Mesendoderm (in vitro differentiated cells): ENCODE data around the gene ADARB2.
"Not testable (repeated sequence)": the region's sequence is repeated elsewhere in the genome, so short reads cannot be mapped to it uniquely, and the experiment has no call there.

ENCODE experiments used
- DNase-seq: peaks from one replicate; pipeline ENCODE4 v3.0.0; 2013
- H2AK5ac ChIP-seq: 2 replicates; pipeline ENCODE4 v1.6.1; 2013; ENCODE audit warnings: low read length, inconsistent platforms
- H2BK120ac ChIP-seq: 2 replicates; pipeline ENCODE4 v1.6.1; 2013; ENCODE audit warnings: low read depth, mild to moderate bottlenecking, low read length, moderate library complexity, mixed read lengths
- H2BK15ac ChIP-seq: replicated peaks from 2 replicates; pipeline ENCODE4 v1.6.1; 2013; ENCODE audit warnings: low read depth, mild to moderate bottlenecking, moderate library complexity
- H2BK5ac ChIP-seq: 2 replicates; pipeline ENCODE4 v1.6.1; 2013; ENCODE audit warnings: low read length, inconsistent platforms
- H3K18ac ChIP-seq: 2 replicates; pipeline ENCODE4 v1.6.1; 2013; ENCODE audit warnings: mild to moderate bottlenecking, low read length, mixed read lengths
- H3K23ac ChIP-seq: one replicate; pipeline ENCODE4 v1.6.1; 2013; ENCODE audit warnings: low read length
- H3K27ac ChIP-seq: 2 replicates; pipeline ENCODE4 v1.5.1; 2013; ENCODE audit warnings: low read depth, mild to moderate bottlenecking, inconsistent platforms, low read length, moderate library complexity
- H3K27me3 ChIP-seq: 2 replicates; pipeline ENCODE4 v1.6.1; 2013; ENCODE audit warnings: low read length, control low read depth, mild to moderate bottlenecking, inconsistent platforms; ENCODE audit not compliant: insufficient read depth, poor library complexity
- H3K36me3 ChIP-seq: 2 replicates; pipeline ENCODE4 v1.6.1; 2013; ENCODE audit warnings: low read length, inconsistent platforms; ENCODE audit not compliant: control insufficient read depth, insufficient read depth
- H3K4ac ChIP-seq: one replicate; pipeline ENCODE4 v1.6.1; 2013; ENCODE audit warnings: low read depth, mild to moderate bottlenecking, low read length, moderate library complexity
- H3K4me1 ChIP-seq: 2 replicates; pipeline ENCODE4 v1.6.1; 2013; ENCODE audit warnings: low read depth, low read length, inconsistent platforms; ENCODE audit not compliant: control insufficient read depth
- H3K4me2 ChIP-seq: 2 replicates; pipeline ENCODE4 v1.6.1; 2013; ENCODE audit warnings: low read length
- H3K4me3 ChIP-seq: 2 replicates; pipeline ENCODE4 v1.5.1; 2013; ENCODE audit warnings: mild to moderate bottlenecking, low read length
- H3K56ac ChIP-seq: one replicate; pipeline ENCODE4 v1.6.1; 2013; ENCODE audit warnings: low read length
- H3K79me1 ChIP-seq: 2 replicates; pipeline ENCODE4 v1.6.1; 2013; ENCODE audit warnings: low read length, inconsistent platforms
- H3K79me2 ChIP-seq: 2 replicates; pipeline ENCODE4 v1.6.1; 2013; ENCODE audit warnings: mild to moderate bottlenecking, low read length; ENCODE audit not compliant: control insufficient read depth, insufficient read depth
- H3K9ac ChIP-seq: 2 replicates; pipeline ENCODE4 v1.6.1; 2013; ENCODE audit warnings: low read length, inconsistent platforms
- H4K5ac ChIP-seq: one replicate; pipeline ENCODE4 v1.6.1; 2013; ENCODE audit warnings: low read length
- H4K8ac ChIP-seq: one replicate; pipeline ENCODE4 v1.6.1; 2013; ENCODE audit warnings: low read depth, mild to moderate bottlenecking, control low read depth, low read length, moderate library complexity
- WGBS: extraction: QIAGEN DNeasy Blood & Tissue Kit; methylation state at CpG from one replicate; pipeline ENCODE4 v1.1.7; 2013; ENCODE audit warnings: low lambda C conversion rate, missing lambda C conversion rate; ENCODE audit not compliant: insufficient coverage; ENCODE audit errors: extremely low coverage; 5-methylcytosine and 5-hydroxymethylcytosine counted together

Gene ADARB2

GRCh38 chr10:1432161-1432560 lies 305.2 kb downstream of the ADARB2 start:
- Histone ChIP-seq H3K27ac (no peak overlapping the region), H3K23ac (no peak overlapping the region), H3K4ac (no peak overlapping the region), H2BK15ac (no peak overlapping the region), H3K4me2 (no peak overlapping the region), H2AK5ac (no peak overlapping the region), H4K5ac (no peak overlapping the region), H3K79me2 (no peaks in the 10 kb centered on the region), H4K8ac (no peak overlapping the region), H3K27me3 (no peaks in the 10 kb centered on the region), H2BK5ac (no peak overlapping the region), H3K79me1 (no peaks in the 10 kb centered on the region), H3K36me3 (no peaks in the 10 kb centered on the region), H2BK120ac (no peak overlapping the region), H3K56ac (no peak overlapping the region), H3K4me1 (peaks cover 4% of the 10 kb centered on the region), H3K18ac (no peak overlapping the region), H3K9ac (no peak overlapping the region), H3K4me3 (no peak overlapping the region)
- no CpG with 5 or more reads among the region's 3 CpGs for WGBS
- DNase-seq, result no peak

DNA sequence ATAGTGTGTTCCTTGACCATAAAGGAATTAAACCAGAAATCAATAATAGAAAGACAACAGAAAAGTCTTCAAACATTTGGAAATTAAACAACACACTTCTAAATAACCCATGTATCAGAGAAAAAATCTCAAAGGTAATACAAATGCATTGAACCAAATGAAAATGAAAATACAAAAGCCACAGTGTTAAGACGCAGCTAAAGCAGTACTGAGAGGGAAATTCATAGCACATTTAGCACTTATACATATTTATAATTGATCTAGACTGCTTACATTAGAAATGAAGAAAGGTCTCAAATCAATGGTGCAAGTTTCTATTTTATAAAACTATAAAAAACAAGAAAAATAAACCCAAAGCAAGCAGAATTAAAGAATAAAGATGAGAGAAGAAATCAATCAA lies 306.1 kb downstream of the ADARB2 start:
- no peak overlapping the region for H2AK5ac ChIP-seq
- no peak overlapping the region for H2BK15ac ChIP-seq
- DNase-seq, result no peak
- no peak overlapping the region for H2BK120ac ChIP-seq
- H3K79me2 ChIP-seq, result no peaks in the 10 kb centered on the region
- no peaks in the 10 kb centered on the region for H3K79me1 ChIP-seq
- H2BK5ac ChIP-seq, result no peak overlapping the region
- no peak overlapping the region for H4K5ac ChIP-seq
- H3K56ac ChIP-seq, result no peak overlapping the region
- H3K18ac ChIP-seq, result no peak overlapping the region
- no peak overlapping the region for H3K9ac ChIP-seq
- H3K27ac ChIP-seq, result no peak overlapping the region
- WGBS, result no CpG with 5 or more reads among the region's 1 CpG
- H3K4ac ChIP-seq, result no peak overlapping the region
- peaks cover 4% of the 10 kb centered on the region for H3K4me1 ChIP-seq
- H3K23ac ChIP-seq, result no peak overlapping the region
- no peaks in the 10 kb centered on the region for H3K36me3 ChIP-seq
- H3K4me3 ChIP-seq, result no peak overlapping the region
- no peak overlapping the region for H3K4me2 ChIP-seq
- no peaks in the 10 kb centered on the region for H3K27me3 ChIP-seq
- no peak overlapping the region for H4K8ac ChIP-seq

DNA sequence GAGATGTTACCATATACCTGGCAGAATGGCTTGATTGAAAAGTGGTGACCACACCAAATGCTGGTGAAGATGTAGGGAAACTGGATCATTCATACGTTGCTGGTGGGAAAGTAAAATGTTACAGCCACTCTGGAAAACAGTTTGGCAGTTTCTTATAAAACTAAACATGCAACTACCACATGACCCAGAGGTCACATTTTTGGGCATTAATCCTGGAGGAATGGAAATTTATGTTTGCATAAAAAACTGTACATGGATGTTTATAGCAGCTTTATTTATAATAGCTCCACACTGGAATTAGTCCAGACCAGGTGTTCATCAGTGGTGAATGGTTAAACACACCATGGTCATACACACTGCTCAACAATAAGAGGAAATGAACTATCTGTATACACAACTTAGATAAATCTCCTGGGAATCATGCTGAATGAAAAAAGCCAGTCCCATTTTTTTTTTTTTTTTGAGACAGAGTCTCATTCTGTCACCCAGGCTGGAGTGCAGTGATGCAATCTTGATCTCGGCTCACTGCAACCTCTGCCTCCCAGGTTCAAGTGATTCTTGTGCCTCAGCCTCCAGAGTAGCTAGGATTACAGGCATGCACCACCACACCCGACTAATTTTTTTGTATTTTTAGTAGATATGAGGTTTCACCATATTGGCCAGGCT lies 309.7 kb downstream of the ADARB2 start:
- not testable (repeated sequence) for H3K27ac ChIP-seq, H3K79me1 ChIP-seq, H3K4me2 ChIP-seq, H2AK5ac ChIP-seq, H3K4me1 ChIP-seq, H3K4ac ChIP-seq, H3K27me3 ChIP-seq, H2BK15ac ChIP-seq, DNase-seq, H3K9ac ChIP-seq, H3K56ac ChIP-seq, H4K5ac ChIP-seq, H2BK5ac ChIP-seq, H2BK120ac ChIP-seq, H3K23ac ChIP-seq, H4K8ac ChIP-seq, H3K79me2 ChIP-seq, H3K36me3 ChIP-seq, H3K4me3 ChIP-seq, H3K18ac ChIP-seq
- WGBS, result no CpG with 5 or more reads among the region's 3 CpGs

DNA sequence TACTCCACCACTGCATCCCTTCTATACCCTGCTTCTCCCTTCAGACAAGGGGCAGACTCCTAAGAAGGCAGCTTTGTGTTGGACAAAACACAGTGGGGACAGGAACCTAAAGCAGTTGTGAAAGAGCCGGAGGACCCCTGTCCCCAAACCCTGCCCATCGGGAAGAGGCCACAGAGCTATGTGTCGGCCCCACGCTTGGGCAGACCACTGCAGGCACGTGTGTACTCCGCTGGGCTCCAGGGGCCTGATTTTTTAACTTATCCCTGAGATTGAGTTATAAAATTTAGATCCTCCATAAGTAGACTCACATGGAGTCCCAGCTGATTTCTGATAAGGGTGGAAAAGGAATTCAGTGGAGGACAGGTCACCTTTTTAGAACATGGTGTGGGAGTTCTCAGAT lies 310.5 kb downstream of the ADARB2 start:
- Histone ChIP-seq H3K4me3 (no peak overlapping the region), H3K4ac (no peak overlapping the region), H3K4me2 (no peak overlapping the region), H3K56ac (no peak overlapping the region), H3K9ac (no peak overlapping the region), H2AK5ac (no peak overlapping the region), H3K18ac (no peak overlapping the region), H3K4me1 (no peaks in the 10 kb centered on the region), H3K27me3 (no peaks in the 10 kb centered on the region), H3K79me1 (no peaks in the 10 kb centered on the region), H3K79me2 (no peaks in the 10 kb centered on the region), H2BK5ac (no peak overlapping the region), H2BK15ac (no peak overlapping the region), H3K27ac (no peak overlapping the region), H3K36me3 (no peaks in the 10 kb centered on the region), H4K5ac (no peak overlapping the region), H4K8ac (no peak overlapping the region), H3K23ac (no peak overlapping the region), H2BK120ac (no peak overlapping the region)
- no CpG with 5 or more reads among the region's 6 CpGs for WGBS
- no peak for DNase-seq

DNA sequence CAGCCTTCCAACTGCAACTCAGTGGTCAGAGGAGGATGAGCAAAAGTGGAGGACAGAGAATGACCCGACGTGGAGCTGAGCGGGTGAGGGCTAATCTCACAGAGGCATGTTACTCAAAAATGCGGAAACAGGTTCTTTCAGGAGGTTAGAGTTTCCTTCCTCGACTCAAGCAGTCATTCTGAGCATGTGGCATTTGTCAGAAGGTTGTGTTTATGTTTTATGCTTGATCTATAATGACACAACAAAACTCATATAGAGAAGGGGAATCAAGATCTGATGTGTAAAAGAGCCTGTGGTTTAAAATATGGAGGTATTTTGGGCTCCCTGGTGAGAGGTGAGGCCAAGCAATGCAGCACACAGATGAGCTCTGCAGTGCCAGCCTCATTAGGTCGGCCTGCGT lies 311.4 kb downstream of the ADARB2 start:
- Histone ChIP-seq H2BK120ac (no peak overlapping the region), H3K18ac (no peak overlapping the region), H4K5ac (no peak overlapping the region), H3K27me3 (no peaks in the 10 kb centered on the region), H3K4me3 (no peak overlapping the region), H3K23ac (no peak overlapping the region), H3K79me1 (no peaks in the 10 kb centered on the region), H2AK5ac (no peak overlapping the region), H2BK15ac (no peak overlapping the region), H3K36me3 (no peaks in the 10 kb centered on the region), H3K27ac (no peak overlapping the region), H3K56ac (no peak overlapping the region), H2BK5ac (no peak overlapping the region), H3K4me2 (no peak overlapping the region), H4K8ac (no peak overlapping the region), H3K9ac (no peak overlapping the region), H3K79me2 (no peaks in the 10 kb centered on the region), H3K4ac (no peak overlapping the region), H3K4me1 (no peaks in the 10 kb centered on the region)
- no peak for DNase-seq
- WGBS, result no CpG with 5 or more reads among the region's 7 CpGs

DNA sequence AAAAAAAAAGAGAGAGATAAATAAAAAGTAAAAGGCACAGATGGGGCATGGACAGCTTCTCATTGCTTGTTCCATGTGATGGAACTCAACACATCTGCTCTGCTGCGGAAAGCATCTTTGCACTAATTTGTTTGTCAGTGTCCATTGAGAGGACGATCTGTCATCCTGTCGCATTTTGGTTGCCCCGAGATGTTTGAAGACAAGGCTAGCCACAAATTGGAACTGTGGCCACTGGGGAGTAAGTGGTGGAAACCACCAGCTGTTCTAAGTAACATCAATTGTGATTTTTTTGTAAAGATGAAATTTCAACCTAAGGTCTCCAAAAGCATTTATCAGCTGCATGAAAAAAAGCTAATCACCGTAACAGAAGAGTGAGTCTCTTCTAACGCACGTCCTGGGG lies 312.7 kb downstream of the ADARB2 start:
- WGBS, result no CpG with 5 or more reads among the region's 7 CpGs
- no peak overlapping the region for H4K5ac ChIP-seq

More for the DNA sequence above, 312.7 kb downstream of the ADARB2 start:
- Histone ChIP-seq H2BK5ac (no peak overlapping the region), H3K4ac (no peak overlapping the region), H3K79me2 (no peaks in the 10 kb centered on the region), H4K8ac (no peak overlapping the region), H3K9ac (no peak overlapping the region), H2BK15ac (no peak overlapping the region), H3K79me1 (no peaks in the 10 kb centered on the region), H3K27me3 (no peaks in the 10 kb centered on the region), H2AK5ac (no peak overlapping the region), H3K4me3 (no peak overlapping the region), H3K4me1 (no peaks in the 10 kb centered on the region), H3K56ac (no peak overlapping the region), H2BK120ac (no peak overlapping the region), H3K4me2 (no peak overlapping the region), H3K18ac (no peak overlapping the region), H3K23ac (no peak overlapping the region), H3K36me3 (no peaks in the 10 kb centered on the region), H3K27ac (no peak overlapping the region)
- DNase-seq, result no peak
